Calu3 (cell line): ENCODE results near the gene SNX13. TPM values are rescaled to one million over a fixed set of nuclear protein-coding genes. Genes with fewer than 3 reads are reported as not detected.

Experiments used
- BruUV-seq: library from RNA; stranded (reverse); fragments of 400-500 nt; replicated peaks from 2 replicates; lab custom pipeline; 2021; lab: Mats Ljungman, UMichigan
- CTCF ChIA-PET: fragments of 300-600 bp; sonication (Branson Sonifier 250); formaldehyde crosslinking; loops from one replicate; lab custom pipeline; 2022; ENCODE audit warnings: antibody characterized with exemption; lab: Charles Lee
- DNase-seq: peaks from one replicate; pipeline ENCODE4 v3.0.0; 2022
- H3K27ac Mint-ChIP-seq: one replicate; pipeline ENCODE4 v1.8.0; 2022; ENCODE audit warnings: mixed read lengths; ENCODE audit not compliant: unreplicated experiment
- H3K27me3 Mint-ChIP-seq: one replicate; pipeline ENCODE4 v1.8.0; 2022; ENCODE audit warnings: mixed read lengths; ENCODE audit not compliant: unreplicated experiment
- H3K36me3 Mint-ChIP-seq: one replicate; pipeline ENCODE4 v1.8.0; 2022; ENCODE audit warnings: mild to moderate bottlenecking, moderate library complexity, mixed read lengths; ENCODE audit not compliant: insufficient read depth, unreplicated experiment
- H3K4me1 Mint-ChIP-seq: one replicate; pipeline ENCODE4 v1.8.0; 2022; ENCODE audit warnings: mild to moderate bottlenecking, low read depth, mixed read lengths; ENCODE audit not compliant: unreplicated experiment
- H3K4me3 Mint-ChIP-seq: one replicate; pipeline ENCODE4 v1.8.0; 2022; ENCODE audit warnings: mild to moderate bottlenecking, low read depth, moderate library complexity, mixed read lengths; ENCODE audit not compliant: unreplicated experiment
- H3K9me3 Mint-ChIP-seq: one replicate; pipeline ENCODE4 v1.8.0; 2022; ENCODE audit warnings: low read depth, mixed read lengths; ENCODE audit not compliant: unreplicated experiment
- intact Hi-C: fragments of 100-400 bp; cut with micrococcal nuclease; formaldehyde crosslinking; loops from one replicate; pipeline ENCODE4 v1.10.0; 2022; ENCODE audit not compliant: unreplicated experiment
- total RNA-seq: library from RNA; stranded (reverse); gene quantifications from 2 replicates; pipeline ENCODE4 v1.2.3, GENCODE V29; 2022
- TF ChIP-seq, protein P1 (sequence below): fragments of 200-600 bp; IDR thresholded peaks from one replicate; pipeline ENCODE4 v1.8.0; 2022; ENCODE audit warnings: antibody characterized with exemption; ENCODE audit not compliant: unreplicated experiment

Gene SNX13
- total RNA-seq, 1 experiment from 2014 or later = 71.9 TPM

DNA sequence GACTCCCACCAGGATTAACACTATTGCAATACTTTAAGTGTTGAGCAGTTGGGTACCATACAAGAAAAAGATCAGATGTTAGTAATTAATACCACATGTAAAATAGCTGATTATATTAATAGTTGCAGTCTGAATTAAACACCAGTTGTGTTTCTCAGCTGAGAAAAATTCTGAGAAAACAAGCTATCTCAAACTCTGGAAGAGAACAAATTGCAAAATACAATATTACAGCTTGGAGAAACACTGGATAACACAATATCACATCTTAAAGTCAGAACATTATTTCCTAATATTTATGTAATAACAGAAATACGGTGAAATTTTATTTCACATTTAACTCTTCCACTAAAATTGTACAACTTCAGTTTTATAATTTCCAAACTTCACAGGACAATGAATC is 9.2 kb downstream of the SNX13 start:
- H3K27me3 Mint-ChIP-seq = no peaks in the 10 kb centered on the region
- DNase-seq = no peak
- no TSS peak for BruUV-seq
- no peaks in the 10 kb centered on the region for H3K9me3 Mint-ChIP-seq
- TF ChIP-seq, protein P1, sequence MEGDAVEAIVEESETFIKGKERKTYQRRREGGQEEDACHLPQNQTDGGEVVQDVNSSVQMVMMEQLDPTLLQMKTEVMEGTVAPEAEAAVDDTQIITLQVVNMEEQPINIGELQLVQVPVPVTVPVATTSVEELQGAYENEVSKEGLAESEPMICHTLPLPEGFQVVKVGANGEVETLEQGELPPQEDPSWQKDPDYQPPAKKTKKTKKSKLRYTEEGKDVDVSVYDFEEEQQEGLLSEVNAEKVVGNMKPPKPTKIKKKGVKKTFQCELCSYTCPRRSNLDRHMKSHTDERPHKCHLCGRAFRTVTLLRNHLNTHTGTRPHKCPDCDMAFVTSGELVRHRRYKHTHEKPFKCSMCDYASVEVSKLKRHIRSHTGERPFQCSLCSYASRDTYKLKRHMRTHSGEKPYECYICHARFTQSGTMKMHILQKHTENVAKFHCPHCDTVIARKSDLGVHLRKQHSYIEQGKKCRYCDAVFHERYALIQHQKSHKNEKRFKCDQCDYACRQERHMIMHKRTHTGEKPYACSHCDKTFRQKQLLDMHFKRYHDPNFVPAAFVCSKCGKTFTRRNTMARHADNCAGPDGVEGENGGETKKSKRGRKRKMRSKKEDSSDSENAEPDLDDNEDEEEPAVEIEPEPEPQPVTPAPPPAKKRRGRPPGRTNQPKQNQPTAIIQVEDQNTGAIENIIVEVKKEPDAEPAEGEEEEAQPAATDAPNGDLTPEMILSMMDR = no peak
- H3K4me1 Mint-ChIP-seq = peaks cover 32% of the 10 kb centered on the region
- H3K27ac Mint-ChIP-seq = no peak overlapping the region
- intact Hi-C loops = loop anchor here (10.0 kb wide), 1 partner anchor 226 kb away; no protein-coding TSS in a partner anchor
- CTCF ChIA-PET = no interaction called here
- no peak overlapping the region for H3K4me3 Mint-ChIP-seq
- no peaks in the 10 kb centered on the region for H3K36me3 Mint-ChIP-seq

GRCh38 chr7:17930546-17930945 is 9.7 kb downstream of the SNX13 start:
- Mint-ChIP-seq H3K4me1 (peaks cover 32% of the 10 kb centered on the region), H3K4me3 (no peak overlapping the region), H3K36me3 (no peaks in the 10 kb centered on the region), H3K9me3 (no peaks in the 10 kb centered on the region), H3K27ac (no peak overlapping the region), H3K27me3 (no peaks in the 10 kb centered on the region)
- BruUV-seq = no TSS peak
- no peak for DNase-seq
- intact Hi-C loops = loop anchor here (10.0 kb wide), 1 partner anchor 226 kb away; no protein-coding TSS in a partner anchor
- CTCF ChIA-PET = no interaction called here
- TF ChIP-seq, protein P1 = no peak

DNA sequence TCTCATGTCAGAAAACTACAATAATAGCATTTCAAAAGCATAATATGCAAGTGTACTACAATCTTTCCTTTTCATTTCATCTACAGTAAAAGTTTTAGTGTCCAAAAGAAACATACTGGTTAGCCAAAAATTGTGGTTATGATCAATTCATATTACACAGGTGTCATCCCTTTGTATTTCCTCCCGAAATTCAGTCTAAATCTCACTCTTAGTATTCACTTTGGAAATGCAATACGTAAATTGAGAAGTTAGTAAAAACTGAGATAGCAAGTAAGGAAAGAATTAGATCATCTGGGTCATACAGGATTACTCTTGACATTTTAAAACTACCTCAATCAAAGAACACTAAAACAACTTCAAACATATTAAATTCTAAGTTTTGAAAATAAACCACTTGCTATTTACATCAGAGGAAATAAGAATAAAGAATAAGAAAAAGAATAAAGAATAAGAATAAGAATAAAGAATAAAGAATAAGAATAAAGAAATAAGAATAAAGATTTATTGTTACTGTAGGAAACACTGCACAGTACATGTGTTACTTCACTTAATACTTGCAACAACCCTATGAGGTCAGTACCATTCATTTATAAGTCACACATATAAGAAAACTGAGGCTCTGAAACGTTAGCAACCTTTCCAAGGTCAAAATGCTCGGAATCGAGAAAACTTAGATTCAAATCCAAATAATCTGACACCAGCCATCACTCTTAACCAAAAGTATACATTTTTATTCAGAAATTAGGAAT is 10.5 kb downstream of the SNX13 start:
- TF ChIP-seq, protein P1 = no peak
- Mint-ChIP-seq H3K9me3 (no peaks in the 10 kb centered on the region), H3K27me3 (no peaks in the 10 kb centered on the region), H3K4me1 (peaks cover 25% of the 10 kb centered on the region), H3K4me3 (no peak overlapping the region), H3K27ac (no peak overlapping the region), H3K36me3 (no peaks in the 10 kb centered on the region)
- no TSS peak for BruUV-seq
- DNase-seq = no peak
- CTCF ChIA-PET = no interaction called here
- intact Hi-C loops = loop anchor here (10.0 kb wide), 1 partner anchor 225 kb away; no protein-coding TSS in a partner anchor

GRCh38 chr7:17928055-17928454 is 12.2 kb downstream of the SNX13 start:
- intact Hi-C loops = no loop called here
- DNase-seq = no peak
- Mint-ChIP-seq H3K4me3 (no peak overlapping the region), H3K27ac (no peak overlapping the region), H3K27me3 (no peaks in the 10 kb centered on the region), H3K9me3 (no peaks in the 10 kb centered on the region), H3K4me1 (peaks cover 8% of the 10 kb centered on the region), H3K36me3 (no peaks in the 10 kb centered on the region)
- CTCF ChIA-PET = interaction anchor here (0.6 to 2.1 kb wide), 3 partner anchors 10 to 382 kb away, joined by 3 to 8 read pairs (median 7); no protein-coding TSS in a partner anchor
- TF ChIP-seq, protein P1 = no peak
- no TSS peak for BruUV-seq
